Cerebellar nuclear complex (tissue), 1 donor: ENCODE results near the gene ATP7B.

Experiments
- DNase-seq, 2 experiments: peaks; one replicate each; lab custom pipeline; 2025; lab: John Stamatoyannopoulos, UW

Gene ATP7B

GRCh38 chr13:51978796-51979556 is 32.3 kb downstream of the ATP7B start:
- no peak for DNase-seq

- no peak for DNase-seq
Observed at GRCh38 chr13:51977625-51978024, 33.6 kb downstream of the ATP7B start.

- no peak for DNase-seq
Observed at GRCh38 chr13:51976890-51977289, 34.4 kb downstream of the ATP7B start.

- no peak for DNase-seq
Observed at GRCh38 chr13:51976423-51976822, 34.8 kb downstream of the ATP7B start.

GRCh38 chr13:51974482-51974881 is 36.8 kb downstream of the ATP7B start:
- DNase-seq, result no peak

- no peak for DNase-seq
Observed at GRCh38 chr13:51971520-51972426, 39.5 kb downstream of the ATP7B start.

- DNase-seq, result no peak
Observed at GRCh38 chr13:51970349-51970748, 40.9 kb downstream of the ATP7B start.

- DNase-seq, result no peak
Observed at GRCh38 chr13:51967482-51968446, 43.5 kb downstream of the ATP7B start.

GRCh38 chr13:51966186-51966585 is 45.1 kb downstream of the ATP7B start:
- DNase-seq, result no peak

- DNase-seq, result no peak
Observed at GRCh38 chr13:51961493-51962403, 49.5 kb downstream of the ATP7B start.

- DNase-seq, result no peak
Observed at GRCh38 chr13:51960766-51961165, 50.5 kb downstream of the ATP7B start.

- DNase-seq, result no peak
Observed at GRCh38 chr13:51959773-51960172, 51.5 kb downstream of the ATP7B start.

- DNase-seq, result no peak
Observed at GRCh38 chr13:51958217-51958547, 53.1 kb downstream of the ATP7B start.

- DNase-seq, result no peak
Observed at GRCh38 chr13:51957377-51958216, 53.7 kb downstream of the ATP7B start.

- no peak for DNase-seq
Observed at GRCh38 chr13:51956717-51957116, 54.5 kb downstream of the ATP7B start.

- DNase-seq, result peak; percentile 27 to 43
Observed at GRCh38 chr13:51955816-51956603, 55.2 kb downstream of the ATP7B start.

GRCh38 chr13:51955281-51955771 is 55.9 kb downstream of the ATP7B start:
- peak; percentile 3 to 25 for DNase-seq

GRCh38 chr13:51953347-51954195 is 57.7 kb downstream of the ATP7B start:
- DNase-seq, result no peak
